ENCODE results near the gene SBF2. TPM values are rescaled to one million over a fixed set of nuclear protein-coding genes. Genes with fewer than 3 reads are reported as not detected.

The SBF2 gene
- total RNA-seq, 1 donor from 2014 or later = 38.5 TPM

DNA sequence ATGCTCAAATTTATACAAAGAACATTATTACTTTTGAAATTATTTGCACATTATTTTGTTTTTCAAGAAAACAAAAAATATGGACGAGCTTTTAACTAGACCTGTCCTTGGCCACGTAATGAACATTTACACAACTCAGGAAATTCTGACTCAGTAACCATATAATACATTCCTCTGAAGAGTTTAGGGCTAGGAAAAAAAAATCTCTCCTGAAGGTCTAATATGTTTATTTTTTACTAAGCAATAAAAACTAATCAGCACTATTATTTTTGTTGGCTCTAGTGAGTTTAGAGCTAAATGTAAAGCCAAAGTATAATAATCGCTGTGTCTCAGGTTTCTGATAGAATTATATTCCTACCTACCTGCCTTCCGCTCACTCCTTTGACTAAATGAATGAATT is 442.7 kb downstream of the SBF2 start:
- intact Hi-C loops (cut with DNase I) = no loop called here
- peaks cover 25% of the 10 kb centered on the region for H3K36me3 ChIP-seq
- H3K27me3 ChIP-seq = no peaks in the 10 kb centered on the region
- peaks cover 6% of the 10 kb centered on the region for H3K4me1 ChIP-seq
- ATAC-seq (no peak), DNase-seq (no peak)
- H3K9me3 ChIP-seq = no peaks in the 10 kb centered on the region
- TF ChIP-seq, protein P1, sequence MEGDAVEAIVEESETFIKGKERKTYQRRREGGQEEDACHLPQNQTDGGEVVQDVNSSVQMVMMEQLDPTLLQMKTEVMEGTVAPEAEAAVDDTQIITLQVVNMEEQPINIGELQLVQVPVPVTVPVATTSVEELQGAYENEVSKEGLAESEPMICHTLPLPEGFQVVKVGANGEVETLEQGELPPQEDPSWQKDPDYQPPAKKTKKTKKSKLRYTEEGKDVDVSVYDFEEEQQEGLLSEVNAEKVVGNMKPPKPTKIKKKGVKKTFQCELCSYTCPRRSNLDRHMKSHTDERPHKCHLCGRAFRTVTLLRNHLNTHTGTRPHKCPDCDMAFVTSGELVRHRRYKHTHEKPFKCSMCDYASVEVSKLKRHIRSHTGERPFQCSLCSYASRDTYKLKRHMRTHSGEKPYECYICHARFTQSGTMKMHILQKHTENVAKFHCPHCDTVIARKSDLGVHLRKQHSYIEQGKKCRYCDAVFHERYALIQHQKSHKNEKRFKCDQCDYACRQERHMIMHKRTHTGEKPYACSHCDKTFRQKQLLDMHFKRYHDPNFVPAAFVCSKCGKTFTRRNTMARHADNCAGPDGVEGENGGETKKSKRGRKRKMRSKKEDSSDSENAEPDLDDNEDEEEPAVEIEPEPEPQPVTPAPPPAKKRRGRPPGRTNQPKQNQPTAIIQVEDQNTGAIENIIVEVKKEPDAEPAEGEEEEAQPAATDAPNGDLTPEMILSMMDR (IDR thresholded peaks at IDR 0.05) = no peak
- no peak overlapping the region for H3K27ac ChIP-seq
- H3K4me3 ChIP-seq = no peak overlapping the region

DNA sequence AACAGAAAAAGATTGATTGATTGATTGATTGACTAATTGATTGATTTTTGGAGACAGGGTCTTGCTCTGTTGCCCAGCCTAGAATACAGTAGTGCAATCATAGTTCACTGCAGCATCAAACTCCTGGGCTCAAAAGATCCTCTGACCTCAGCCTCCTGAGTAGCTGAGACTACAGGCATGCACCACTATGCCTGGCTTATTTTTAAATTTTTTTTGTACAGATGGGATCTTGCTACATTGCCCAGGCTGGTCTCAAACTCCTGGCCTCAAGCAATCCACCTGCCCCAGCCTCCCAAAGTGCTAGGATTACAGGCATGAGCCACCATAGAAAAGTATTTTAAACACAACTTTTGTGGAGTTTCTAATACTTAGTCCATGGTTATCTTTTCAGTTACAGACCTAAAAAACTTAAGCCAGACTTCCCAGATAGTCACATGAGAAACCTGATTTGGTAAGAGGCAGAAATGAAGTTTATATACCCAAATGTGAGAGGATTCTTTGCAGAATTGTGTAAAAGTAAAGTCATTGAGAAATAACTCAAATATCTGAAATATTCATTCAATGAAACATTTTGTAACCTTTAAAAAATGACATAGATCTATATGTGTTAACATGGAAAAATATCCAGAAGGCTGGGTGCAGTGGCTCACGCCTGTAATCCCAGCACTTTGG is 443.7 kb downstream of the SBF2 start:
- TF ChIP-seq, protein P1 (IDR thresholded peaks at IDR 0.05) = no peak
- intact Hi-C loops (cut with DNase I) = no loop called here

DNA sequence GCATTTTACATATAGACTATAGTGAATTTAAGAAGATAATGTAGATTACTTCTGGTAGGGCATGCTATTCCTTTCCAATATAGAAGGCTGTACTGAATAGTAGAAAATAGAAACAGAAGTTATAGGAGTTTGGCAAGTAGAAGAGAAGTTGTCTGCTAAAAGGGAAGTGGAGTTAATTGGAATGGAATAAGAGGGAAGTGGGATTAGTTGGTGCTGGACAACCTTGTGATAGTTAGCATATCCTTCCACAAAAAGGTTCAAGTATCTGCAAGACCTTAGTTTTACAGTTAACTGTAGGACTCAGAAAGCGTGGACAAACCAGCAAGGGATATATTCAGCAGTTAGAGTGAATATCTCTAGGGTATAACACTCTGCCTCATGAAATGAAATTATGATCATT is 444.6 kb downstream of the SBF2 start:
- no peak for DNase-seq
- Histone ChIP-seq H3K27me3 (no peaks in the 10 kb centered on the region), H3K4me3 (no peak overlapping the region), H3K4me1 (peaks cover 6% of the 10 kb centered on the region), H3K27ac (no peak overlapping the region), H3K9me3 (no peaks in the 10 kb centered on the region), H3K36me3 (peaks cover 23% of the 10 kb centered on the region)
- TF ChIP-seq, protein P1 (IDR thresholded peaks at IDR 0.05) = no peak
- intact Hi-C loops (cut with DNase I) = no loop called here
- peak; percentile 61 for ATAC-seq

More for the DNA sequence above, 443.7 kb downstream of the SBF2 start:
- no peak overlapping the region for H3K4me3 ChIP-seq
- peaks cover 6% of the 10 kb centered on the region for H3K4me1 ChIP-seq
- peaks cover 25% of the 10 kb centered on the region for H3K36me3 ChIP-seq
- DNase-seq (no peak), ATAC-seq (no peak)
- no peaks in the 10 kb centered on the region for H3K27me3 ChIP-seq
- no peak overlapping the region for H3K27ac ChIP-seq
- no peaks in the 10 kb centered on the region for H3K9me3 ChIP-seq

DNA sequence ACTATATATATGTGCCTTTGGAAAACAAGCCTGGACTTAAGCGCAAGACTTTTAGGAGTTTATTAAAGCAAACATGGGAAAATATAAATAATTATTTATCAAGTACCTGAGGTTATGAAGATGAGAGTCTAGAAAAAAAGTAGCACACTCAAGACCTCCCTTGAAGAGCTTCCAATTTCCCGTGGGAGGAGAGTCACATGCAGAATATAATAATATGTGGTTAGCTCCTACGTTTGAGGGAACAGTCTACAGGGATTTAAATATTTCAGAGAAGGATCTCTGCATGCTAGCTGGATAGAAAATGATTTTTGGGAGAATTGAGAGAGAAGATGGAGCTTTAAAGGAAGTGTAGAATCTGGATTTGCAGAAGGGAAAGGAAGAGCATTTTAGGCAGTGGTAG is 446.4 kb downstream of the SBF2 start:
- no peak for ATAC-seq
- Histone ChIP-seq H3K27ac (no peak overlapping the region), H3K4me1 (no peaks in the 10 kb centered on the region)

DNA sequence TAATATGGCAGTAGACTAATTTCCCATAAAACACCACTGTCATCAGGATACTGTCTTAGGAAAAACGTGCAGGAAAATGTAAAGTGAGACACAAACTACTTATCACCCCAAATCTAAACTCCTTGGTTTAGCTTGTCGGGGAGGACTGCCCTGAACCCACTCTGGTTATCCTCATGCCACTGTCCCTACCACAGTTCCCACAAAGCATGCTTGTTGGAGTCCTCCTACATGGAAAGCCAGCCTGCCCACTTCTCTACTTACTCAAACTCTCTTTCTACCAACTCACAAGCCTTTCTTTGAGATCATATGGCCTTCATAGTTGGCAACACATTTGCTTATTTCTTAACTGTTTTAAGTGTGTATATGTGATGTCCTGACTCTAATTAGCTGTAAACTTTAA is 451.1 kb downstream of the SBF2 start:
- no peak overlapping the region for H3K4me3 ChIP-seq
- no peaks in the 10 kb centered on the region for H3K9me3 ChIP-seq
- H3K36me3 ChIP-seq = peaks cover 26% of the 10 kb centered on the region
- intact Hi-C loops (cut with DNase I) = no loop called here
- TF ChIP-seq, protein P1 (IDR thresholded peaks at IDR 0.05) = no peak
- ATAC-seq (no peak), DNase-seq (no peak)
- no peaks in the 10 kb centered on the region for H3K4me1 ChIP-seq
- H3K27me3 ChIP-seq = no peaks in the 10 kb centered on the region
- H3K27ac ChIP-seq = no peak overlapping the region

More for the DNA sequence above, 446.4 kb downstream of the SBF2 start:
- Histone ChIP-seq H3K9me3 (no peaks in the 10 kb centered on the region), H3K4me3 (no peak overlapping the region), H3K36me3 (peaks cover 22% of the 10 kb centered on the region), H3K27me3 (no peaks in the 10 kb centered on the region)
- TF ChIP-seq, protein P1 (IDR thresholded peaks at IDR 0.05) = no peak
- intact Hi-C loops (cut with DNase I) = no loop called here
- DNase-seq = no peak

Data from upper lobe of right lung (tissue), 1 donor.